Keratinocyte (primary cell): Measurements from ENCODE around the gene VIPR1.

ENCODE experiments used
- CTCF ChIP-seq, 3 experiments: IDR thresholded peaks in 1 of 3; conservative IDR thresholded peaks in 1 of 3; optimal IDR thresholded peaks in 1 of 3; 2 replicates in 2 of 3; 3 replicates in 1 of 3; pipeline versions ENCODE3 to v1.5.1; 2011; ENCODE audit warnings: low read length in 3 of 3, mild to moderate bottlenecking in 3 of 3, moderate library complexity in 2 of 3, control low read depth in 1 of 3, inconsistent platforms in 1 of 3; ENCODE audit not compliant: insufficient read depth in 2 of 3; ENCODE audit errors: extremely low read depth in 1 of 3
- EZH2 ChIP-seq: IDR thresholded peaks from one replicate; pipeline ENCODE4 v1.6.1; 2012; ENCODE audit warnings: inconsistent platforms, mild to moderate bottlenecking, low read length, moderate library complexity

GRCh38 chr3:42520336-42520735 lies 17.9 kb downstream of the VIPR1 start:
- no peak for TF ChIP-seq CTCF (optimal IDR thresholded peaks at IDR 0.05 in 1 of 3, IDR thresholded peaks at IDR 0.05 in 1 of 3, conservative IDR thresholded peaks at IDR 0.05 in 1 of 3; ENCODE audit: extremely low read depth in 1 of 3, insufficient read depth in 2 of 3, low read length in 3 of 3)
- TF ChIP-seq EZH2, result no peak
